DLD1 (cell line): ENCODE results near the gene ADCY10.
"Not testable (repeated sequence)": the region's sequence is repeated elsewhere in the genome, so short reads cannot be mapped to it uniquely, and the experiment has no call there.

Experiments used
- in situ Hi-C: cut with HindIII; loops from 2 replicates; pipeline ENCODE4 v1.10.0; 2017; ENCODE audit warnings: low sequenced_read_pairs

ADCY10 gene

DNA sequence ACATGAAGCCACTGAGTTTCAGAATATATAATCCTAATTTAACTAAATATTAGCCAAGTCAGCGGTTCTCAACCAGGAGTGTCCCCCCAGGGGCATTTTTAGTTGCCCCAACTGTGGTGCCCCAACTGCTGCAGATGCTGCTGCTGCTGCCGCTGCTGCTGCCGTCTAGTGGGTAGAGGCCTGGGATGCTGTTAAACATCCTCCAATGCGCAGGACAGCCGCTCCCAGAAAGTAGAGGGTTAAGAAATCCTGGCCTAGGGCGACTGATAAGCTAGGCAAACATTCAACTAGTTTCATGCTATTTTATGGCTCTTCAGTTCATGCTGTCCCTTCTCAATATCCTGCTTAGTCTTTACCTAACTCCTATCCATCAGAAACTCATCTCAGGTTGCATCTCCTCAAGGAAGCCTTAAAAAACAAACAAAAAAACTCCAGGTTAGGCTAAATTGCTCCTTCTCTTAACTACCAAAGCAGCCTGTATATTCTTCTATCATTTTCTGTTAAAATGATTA is 12.6 kb upstream of the ADCY10 start:
- in situ Hi-C loops = no loop called here

DNA sequence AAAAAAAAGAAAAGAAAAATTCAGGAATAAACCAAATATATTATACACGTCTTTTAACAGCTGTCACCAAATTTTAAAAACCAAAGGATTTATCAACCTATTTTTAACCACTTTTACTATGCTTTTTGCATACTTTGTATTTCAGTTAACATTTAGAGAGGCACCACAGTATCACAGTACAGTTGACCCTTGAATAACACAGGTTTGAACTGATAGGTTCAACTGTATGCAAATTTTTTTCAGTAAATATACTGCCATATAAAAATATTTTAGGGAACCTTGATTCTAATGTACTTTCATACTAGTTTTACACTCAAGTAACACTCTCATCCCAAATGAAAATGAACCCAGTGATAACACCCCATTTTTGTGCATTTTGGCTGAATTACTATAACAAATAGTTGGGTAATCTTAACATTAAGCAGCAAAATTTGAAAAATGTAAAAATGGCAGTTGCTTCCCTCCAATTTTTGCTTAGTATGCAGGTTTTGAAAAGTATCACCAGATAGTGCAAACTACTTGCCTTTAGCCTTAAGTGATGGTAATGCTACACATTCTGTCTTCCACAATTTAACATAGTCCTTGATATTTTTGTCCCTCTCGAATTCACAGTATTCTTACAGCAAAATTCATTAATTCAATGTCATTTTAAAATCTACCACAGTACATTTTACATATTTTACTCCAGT is 10.8 kb upstream of the ADCY10 start:
- in situ Hi-C loops = no loop called here

DNA sequence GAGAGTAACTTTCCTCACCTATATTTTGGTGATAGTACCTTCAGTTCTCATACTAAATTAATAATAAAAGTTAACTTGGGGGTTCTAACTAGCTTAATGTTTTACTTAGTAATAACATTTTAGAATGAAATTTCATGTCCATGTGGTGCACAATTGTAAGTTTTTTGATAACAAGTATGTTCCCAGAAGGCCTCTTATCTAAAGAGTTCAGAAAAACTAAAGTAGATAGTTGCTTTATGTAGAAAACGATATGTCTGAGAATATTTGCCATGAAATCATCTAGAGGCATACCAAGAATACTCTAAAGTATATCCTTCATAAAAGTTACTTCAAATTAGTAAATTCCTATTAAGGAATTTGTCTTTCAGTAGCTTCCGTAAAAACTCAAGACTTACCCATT is 10.2 kb upstream of the ADCY10 start:
- in situ Hi-C loops = no loop called here

DNA sequence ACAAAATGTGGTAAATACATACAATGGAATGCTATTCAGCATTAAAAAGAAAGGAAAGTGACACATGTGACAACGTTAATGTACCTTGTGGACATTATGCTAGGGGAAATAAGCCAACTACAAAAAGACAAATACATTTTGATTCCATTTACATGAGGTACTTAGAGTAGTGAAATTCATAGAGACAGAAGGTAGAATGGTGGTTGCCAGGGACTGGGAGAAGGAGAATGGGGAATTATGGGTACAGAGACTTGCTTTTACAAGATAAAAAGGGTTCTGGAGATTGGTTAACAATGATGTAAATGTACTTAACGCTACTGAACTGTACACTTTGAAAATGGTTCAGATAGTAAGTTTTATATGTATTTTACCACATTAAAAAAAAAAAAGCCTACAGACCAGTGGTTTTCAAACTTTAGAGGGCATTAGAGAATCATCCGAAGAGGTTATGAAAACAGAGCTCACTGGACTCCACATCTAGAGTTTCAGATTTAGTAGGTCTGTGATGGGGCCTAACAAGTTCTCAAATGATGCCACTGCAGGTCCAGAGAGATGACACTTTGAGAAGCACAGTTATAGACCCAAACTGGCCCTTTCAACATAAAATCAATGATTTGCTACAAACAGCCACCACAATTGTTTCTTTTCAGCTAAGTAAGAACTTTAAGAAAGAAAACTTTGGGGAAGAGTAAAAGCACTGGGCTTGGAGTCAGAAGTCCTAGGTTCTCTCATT is 9.6 kb upstream of the ADCY10 start:
- in situ Hi-C loops = no loop called here

DNA sequence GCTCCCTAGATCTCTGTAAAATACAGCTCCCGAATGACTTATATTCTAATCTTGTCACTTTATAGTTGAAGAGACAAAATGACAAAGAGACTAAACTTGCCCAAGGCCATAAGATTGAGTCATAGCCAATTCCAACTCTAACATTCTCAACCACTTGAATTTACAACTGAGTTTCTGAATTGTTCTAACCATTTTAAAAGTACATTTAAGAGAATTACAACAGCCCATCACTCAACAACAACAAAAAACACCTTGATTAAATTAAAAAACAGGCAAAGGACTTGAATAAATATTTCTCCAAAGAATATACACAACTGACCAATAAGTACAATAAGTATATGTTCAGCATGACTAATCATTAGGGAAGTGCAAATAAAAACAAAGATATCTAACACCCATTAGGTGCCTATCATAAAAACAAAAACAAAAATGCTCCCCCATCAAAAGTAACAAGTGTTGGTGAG is 8.7 kb upstream of the ADCY10 start:
- in situ Hi-C loops = no loop called here

DNA sequence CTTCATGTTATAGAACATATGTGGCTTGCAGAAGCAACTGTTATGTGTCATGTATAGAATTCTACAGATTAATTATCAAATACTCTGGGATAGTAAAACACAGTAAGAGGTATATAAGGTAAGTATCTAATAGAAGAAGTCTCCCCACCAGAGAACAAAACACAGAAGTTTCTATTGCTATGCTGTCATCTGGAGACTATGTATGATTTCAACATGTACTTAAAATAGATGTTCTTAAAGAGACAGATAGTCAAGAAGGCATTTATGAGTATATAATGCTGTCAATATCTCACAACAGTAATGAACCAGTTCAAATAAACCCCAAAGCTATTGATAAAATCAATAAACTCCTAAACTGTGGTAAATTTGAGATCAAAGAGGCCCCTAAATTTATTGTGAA is 8.1 kb upstream of the ADCY10 start:
- in situ Hi-C loops = no loop called here

DNA sequence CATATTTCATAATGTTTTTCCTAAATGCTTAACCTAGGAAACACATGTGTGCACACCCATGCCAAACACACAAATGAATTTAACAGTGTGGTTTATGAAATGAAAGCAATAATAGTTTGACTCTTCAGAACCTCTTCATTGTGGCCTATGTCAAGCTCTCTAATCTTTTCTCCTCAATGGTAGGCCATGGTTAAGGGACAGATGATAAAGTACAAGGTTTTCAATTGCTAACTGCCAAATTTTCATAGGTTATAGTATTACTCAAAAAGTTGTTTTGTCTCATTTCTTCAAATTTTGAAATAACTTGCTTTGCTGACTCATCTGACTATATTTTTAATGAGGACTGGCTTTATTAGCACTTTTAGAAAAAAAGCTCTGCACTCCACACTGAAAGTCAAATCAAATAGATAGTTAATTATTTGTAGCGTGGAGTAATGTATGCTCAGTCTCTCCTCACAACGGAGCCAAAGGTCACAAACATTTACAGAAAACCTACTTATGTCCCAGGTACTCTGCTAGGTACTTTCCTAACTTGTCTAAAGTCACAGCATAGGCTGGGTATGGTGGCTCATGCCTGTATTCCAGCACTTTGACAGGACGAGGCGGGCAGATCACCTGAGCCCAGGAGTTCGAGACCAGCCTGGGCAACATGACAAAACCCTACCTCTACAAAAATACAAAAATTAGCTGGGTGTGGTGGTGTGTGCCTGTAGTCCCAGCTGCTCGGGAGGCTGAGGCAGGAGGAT is 3.0 kb upstream of the ADCY10 start:
- in situ Hi-C loops = no loop called here

DNA sequence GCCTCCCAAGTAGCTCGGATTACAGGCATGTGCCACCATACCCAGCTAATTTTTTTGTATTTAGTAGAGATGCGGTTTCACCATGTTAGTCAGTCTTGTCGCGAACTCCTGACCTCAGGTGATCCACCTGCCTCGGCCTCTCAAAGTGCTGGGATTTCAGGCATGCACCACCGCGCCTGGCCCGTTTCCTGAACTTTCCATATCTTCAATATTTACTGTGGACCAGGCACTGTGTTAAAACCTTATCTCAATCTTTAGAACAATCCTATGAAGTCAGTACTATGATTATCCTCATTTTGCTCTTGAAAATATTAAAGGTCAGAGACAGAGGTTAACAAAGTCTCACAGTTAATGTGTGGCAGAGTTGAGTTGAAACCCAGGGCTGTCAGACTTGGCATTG is 1.6 kb upstream of the ADCY10 start:
- in situ Hi-C loops = no loop called here

DNA sequence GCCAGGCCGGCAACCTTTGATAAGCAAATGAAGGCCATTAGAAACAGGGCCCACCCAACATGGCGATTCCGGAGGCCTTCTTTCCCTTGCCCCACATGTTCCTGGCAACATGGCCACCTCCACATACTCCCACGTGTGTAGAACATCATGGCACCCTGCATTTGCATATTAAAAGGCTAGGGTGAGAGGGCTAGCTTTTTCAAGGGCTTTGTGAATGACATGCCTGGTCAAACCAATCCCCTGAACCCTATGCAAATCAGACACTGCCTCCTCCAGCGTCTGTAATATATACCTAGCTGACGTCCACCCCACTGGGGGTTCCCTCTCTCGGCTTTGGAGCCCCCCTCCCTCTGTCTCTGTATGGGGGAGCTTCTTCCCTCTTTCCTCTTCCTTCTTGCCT is 1.6 kb downstream of the ADCY10 start:
- in situ Hi-C loops = no loop called here

DNA sequence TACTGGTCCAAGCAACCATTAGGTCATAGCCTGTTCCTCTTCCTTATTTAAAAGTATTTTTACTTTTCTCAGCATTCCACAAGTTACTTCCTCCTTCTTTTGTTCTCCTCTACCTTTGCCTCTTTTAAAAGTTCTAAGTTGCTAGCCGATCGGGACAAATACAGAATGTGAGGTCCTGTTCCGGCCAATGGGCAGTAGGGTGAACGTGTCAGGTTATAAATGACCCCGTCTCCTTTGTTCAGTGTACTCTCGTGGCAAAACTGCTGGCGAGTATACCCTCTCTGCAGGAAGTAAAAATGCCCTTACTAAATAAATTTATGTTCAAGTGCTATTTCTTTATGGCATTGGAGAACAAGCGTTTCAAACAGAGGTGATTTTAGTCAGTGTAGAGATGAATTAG is 2.5 kb downstream of the ADCY10 start:
- in situ Hi-C loops = no loop called here

DNA sequence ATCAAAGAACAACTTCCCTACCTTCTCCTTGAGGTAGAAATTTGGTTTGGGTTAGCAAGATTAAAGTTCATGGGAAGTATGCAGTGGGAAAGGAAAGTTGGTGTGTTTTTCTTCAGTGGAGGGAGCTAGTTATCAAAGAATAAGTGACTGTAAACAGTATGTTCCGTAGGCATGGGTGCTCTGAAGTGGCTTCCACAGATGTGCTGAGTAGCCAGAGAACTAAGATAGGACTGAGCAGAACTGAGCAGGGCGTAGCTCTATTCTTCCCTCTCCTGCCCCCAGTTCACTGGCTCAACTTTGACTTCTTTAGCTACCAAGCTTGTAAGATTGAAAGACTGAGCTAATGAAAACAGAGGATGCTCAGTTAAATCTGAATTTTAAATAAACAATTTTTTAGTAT is 3.4 kb downstream of the ADCY10 start:
- in situ Hi-C loops = no loop called here

DNA sequence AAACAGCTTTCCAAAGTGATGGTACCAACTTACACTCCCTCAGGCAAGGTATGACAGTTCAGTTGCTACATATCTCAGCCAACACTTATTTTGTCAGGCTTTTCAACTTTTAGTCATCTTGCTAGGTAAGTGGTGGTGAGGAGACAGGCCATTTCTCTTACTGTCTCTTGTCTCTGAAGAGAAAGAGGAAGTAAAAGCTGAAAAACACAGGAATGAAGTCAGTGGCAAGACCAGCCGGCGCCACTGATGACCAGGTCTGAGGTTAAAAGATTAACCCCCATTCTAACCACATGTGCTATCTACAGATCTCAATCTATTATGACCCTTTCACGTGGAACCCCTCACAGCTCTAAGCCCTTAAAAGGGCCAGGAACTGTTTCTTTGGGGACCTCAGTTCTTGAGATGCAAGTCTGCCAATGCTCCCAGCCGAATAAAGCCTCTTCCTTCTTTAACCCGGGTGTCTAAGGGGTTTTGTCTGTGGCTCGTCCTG is 4.2 kb downstream of the ADCY10 start:
- in situ Hi-C loops = no loop called here

DNA sequence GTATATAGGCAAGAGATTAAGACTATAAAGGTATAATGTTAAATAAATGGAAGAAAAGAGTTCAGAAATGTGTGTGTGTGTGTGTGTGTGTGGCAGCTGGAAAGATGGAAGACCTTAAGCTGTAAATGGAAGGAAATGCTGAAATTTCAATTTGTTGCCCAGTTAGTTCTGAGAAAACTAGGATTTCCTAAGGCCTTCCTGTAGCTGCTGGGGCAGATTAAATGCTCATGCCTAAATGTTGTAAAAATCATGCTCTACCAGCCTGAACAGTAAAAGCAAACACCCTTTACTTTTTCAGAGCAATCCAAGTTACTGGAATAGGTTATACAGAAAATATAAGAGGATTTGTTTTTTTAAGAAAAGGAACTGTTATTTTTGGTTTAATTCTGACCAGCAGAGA is 8.3 kb downstream of the ADCY10 start:
- in situ Hi-C loops = no loop called here

DNA sequence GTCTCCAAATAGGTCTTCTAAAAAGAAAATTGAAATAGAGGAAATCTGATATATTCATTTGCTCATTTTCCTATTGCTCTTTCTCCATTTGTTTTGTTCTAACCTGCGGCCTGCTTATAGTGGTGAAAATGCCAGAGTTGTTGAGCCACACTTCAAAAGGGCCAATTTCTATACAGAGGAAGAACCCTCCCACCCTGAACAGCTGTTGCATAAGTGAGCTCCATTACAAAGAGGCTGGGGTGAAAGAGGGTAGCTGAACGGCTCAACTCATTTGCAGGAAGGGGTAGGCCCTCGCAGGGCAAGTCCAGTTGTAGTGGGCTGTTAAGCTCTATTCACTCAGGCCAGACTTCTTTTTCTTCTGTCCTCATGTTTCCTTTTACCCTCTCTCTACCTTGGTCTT is 8.8 kb downstream of the ADCY10 start:
- in situ Hi-C loops = no loop called here

DNA sequence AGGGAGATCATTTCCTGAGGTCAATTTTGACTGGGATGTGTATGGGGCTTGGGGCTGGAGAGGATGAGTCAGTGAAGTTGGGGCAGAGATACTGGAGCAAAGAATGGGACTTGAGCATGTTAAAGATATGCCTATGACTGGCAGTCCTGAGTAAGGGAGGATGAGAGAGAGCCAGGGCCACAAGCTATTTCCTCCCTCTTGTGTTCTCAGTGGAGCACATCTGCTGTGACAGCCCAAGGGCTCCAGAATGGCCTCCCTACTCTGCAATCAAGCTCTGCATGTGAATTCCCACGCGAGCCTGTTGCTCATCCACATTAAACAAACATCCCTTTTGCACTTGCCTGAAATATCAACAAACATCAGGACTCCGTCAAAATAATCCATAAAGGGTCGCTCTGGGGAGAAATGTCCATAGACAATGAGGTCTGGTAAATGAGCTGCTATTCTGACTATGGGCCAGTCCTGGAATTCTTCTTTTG is 9.2 kb downstream of the ADCY10 start:
- in situ Hi-C loops = no loop called here

DNA sequence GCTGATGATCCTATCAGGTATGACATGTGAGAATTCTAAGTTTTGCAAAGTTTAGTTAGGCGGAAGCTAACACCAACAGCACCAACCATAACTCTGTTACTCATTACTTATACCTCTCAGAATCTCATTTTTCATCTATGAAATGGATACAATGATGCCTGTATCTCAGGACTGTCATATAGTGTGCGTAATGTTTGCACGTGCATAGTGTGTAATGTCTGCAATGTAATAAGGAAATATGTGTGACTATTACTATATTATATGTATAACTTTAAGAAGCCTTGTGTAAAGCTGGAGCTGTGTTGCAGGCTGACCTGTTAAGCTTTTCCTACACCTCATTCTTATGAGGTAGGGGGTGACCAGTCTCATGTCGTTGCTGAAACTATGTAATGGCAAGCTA is 13.0 kb downstream of the ADCY10 start:
- in situ Hi-C loops = no loop called here

DNA sequence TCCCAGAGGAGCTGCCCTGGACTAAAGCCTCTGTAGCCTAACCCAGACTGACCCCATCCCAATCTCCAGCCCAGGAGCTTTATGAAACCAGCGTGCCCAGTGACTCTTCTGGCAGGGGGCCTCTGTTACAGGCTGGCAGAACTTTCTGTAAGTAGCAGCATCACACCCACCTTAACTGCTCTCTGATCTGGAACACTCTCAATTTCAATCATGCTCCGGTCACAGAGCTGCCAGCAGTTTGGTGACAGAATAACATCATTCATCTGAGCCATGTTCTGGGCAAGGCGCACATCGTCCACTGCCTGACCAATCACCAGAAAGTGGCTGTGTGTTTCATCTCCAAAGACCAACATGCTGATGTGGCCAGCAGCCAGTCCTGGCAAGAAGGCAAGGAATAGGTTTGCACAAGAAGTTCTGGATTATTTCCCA is 14.7 kb downstream of the ADCY10 start:
- in situ Hi-C loops = no loop called here

DNA sequence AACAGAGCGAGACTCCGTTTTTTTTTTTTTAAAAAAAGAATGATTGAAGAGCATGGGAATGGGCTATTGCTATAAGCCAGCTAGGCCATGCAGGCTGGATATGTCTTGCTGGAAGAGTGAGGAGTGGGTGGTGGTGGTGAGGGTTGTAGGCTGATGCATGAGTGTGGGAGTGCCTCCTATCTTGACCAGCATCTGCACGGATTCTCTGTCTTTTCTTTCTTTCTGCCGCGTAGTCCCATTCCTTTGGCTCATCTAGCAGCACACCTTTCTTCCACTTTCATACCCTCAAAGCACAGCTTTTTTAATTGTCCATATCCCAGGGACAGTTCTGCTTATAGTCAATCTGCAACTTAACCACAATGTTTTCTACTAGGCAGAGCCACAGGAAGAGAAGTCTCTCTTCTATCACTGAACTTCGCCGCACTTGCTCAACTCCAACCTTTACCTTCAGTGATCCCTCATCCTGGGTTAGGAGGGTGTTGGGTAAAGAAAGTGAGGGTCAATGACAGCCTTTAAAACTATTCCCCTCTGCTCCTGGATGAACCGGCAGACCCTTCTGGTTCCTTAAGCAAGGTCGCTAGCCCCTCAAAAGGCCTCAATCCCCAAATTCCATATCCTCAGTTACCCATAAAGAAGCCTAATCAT is 15.2 kb downstream of the ADCY10 start:
- in situ Hi-C loops = no loop called here

DNA sequence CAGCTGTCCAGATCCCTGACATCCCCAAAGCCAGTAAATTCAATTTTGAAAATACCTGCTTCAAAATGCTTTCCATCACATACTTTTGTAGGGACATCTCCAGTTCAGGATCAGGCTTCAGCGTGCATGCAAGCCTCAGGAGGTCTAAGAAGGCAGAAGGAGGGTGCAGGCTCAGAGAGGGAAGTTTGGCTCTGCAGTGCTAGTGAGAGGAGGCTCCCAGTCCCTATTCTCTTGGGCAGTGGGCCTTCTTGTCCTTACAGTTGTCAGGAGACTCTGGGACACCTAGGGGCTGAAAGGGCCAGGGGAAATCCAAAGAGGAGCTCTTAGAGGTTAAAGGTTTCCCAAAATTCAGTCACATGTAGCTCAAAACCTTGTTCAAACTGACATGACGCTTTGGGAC is 20.1 kb downstream of the ADCY10 start:
- in situ Hi-C loops = no loop called here

DNA sequence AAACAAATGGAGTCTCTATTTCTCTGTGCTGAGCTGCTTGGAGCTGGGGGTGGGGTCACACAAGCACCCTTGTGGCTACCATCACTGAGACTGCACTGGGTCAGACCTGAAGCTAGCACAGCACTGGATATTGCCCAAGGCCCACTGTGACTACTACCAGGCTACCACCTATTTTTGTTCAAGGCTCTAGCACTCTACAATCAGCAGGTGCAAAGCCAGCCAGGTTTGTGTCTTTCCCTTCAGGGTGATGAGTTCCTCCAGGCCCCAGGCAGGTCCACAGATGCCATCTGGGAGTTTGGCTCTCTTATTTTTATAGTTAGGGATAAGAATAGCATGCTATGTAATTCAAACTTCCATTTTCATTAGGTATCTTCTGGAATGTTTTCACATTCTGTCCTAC is 23.5 kb downstream of the ADCY10 start:
- in situ Hi-C loops = no loop called here

DNA sequence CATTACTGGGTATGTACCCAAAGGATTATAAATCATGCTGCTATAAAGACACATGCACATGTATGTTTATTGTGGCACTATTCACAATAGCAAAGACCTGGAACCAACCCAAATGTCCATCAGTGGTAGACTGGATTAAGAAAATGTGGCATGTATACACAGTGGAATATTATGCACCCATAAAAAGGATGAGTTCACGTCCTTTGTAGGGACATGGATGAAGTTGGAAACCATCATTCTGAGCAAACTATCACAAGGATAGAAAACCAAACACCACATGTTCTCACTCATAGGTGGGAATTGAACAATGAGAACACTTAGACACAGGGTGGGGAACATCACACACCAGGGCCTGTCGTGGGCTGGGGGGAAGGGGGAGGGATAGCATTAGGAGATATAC is 26.7 kb downstream of the ADCY10 start:
- in situ Hi-C loops = not testable (repeated sequence)
